SK-N-SH (cell line): ENCODE measurements around the gene CDKAL1. TPM values are rescaled to one million over a fixed set of nuclear protein-coding genes. Genes with fewer than 3 reads are reported as not detected.

ENCODE experiments used
- CTCF ChIA-PET: fragments of 300-600, 350-600 bp; formaldehyde crosslinking; extraction: SDS; loops from one replicate; lab custom pipeline; 2021; lab: Yijun Ruan, JAX
- POLR2A ChIA-PET: fragments of 350-600 bp; sonication (Branson Sonifier 250); formaldehyde crosslinking; extraction: SDS; loops from one replicate; lab custom pipeline; 2020; ENCODE audit warnings: antibody characterized with exemption, inconsistent platforms; lab: Yijun Ruan, JAX
- DNase-seq: peaks from one replicate; pipeline ENCODE4 v3.0.0; 2012
- H2AFZ ChIP-seq: fragments of 200-600 bp; sonication (generic); 2 replicates; pipeline ENCODE4 v1.8.1; 2016; ENCODE audit warnings: antibody characterized with exemption, mild to moderate bottlenecking, low read depth
- H3F3A ChIP-seq: fragments of 200-600 bp; sonication (generic); replicated peaks from 2 replicates; pipeline ENCODE3; 2016; ENCODE audit warnings: antibody characterized with exemption, mild to moderate bottlenecking; ENCODE audit not compliant: insufficient read depth
- H3K27ac ChIP-seq, 2 experiments: fragments of 200-500 bp in 1 of 2; fragments of 200-600 bp in 1 of 2; sonication (Bioruptor generic) in 1 of 2; sonication (generic), shearing (Covaris generic) in 1 of 2; 2 replicates each; pipeline versions ENCODE4 v1.5.1 to v1.6.1; 2014 to 2016; ENCODE audit warnings: low read depth in 2 of 2, inconsistent platforms in 1 of 2, low read length in 1 of 2, mild to moderate bottlenecking in 1 of 2, mixed read lengths in 1 of 2
- H3K27me3 ChIP-seq: fragments of 200-600 bp; sonication (generic), shearing (Covaris generic); 2 replicates; pipeline ENCODE4 v1.6.1; 2016; ENCODE audit warnings: mixed run types; ENCODE audit not compliant: insufficient read depth
- H3K36me3 ChIP-seq, 2 experiments: fragments of 200-500 bp in 1 of 2; fragments of 200-600 bp in 1 of 2; sonication (Bioruptor generic) in 1 of 2; sonication (generic) in 1 of 2; replicated peaks in 1 of 2; 2 replicates each; pipeline versions ENCODE3 to v1.5.1; 2014 to 2016; ENCODE audit warnings: low read length in 1 of 2, mild to moderate bottlenecking in 1 of 2; ENCODE audit not compliant: insufficient read depth in 2 of 2, control insufficient read depth in 1 of 2
- H3K4me1 ChIP-seq, 2 experiments: fragments of 200-500 bp in 1 of 2; fragments of 200-600 bp in 1 of 2; sonication (Bioruptor generic) in 1 of 2; sonication (generic), shearing (Covaris generic) in 1 of 2; 2 replicates each; pipeline versions ENCODE4 v1.5.1 to v1.6.1; 2014 to 2016; ENCODE audit warnings: low read depth in 1 of 2, low read length in 1 of 2, mixed run types in 1 of 2; ENCODE audit not compliant: insufficient read depth in 2 of 2, control insufficient read depth in 1 of 2
- H3K4me2 ChIP-seq: fragments of 200-600 bp; sonication (generic), shearing (Covaris generic); 2 replicates; pipeline ENCODE4 v1.6.1; 2017; ENCODE audit warnings: mixed run types
- H3K4me3 ChIP-seq, 2 experiments: fragments of 200-500 bp in 1 of 2; fragments of 200-600 bp in 1 of 2; sonication (Bioruptor generic) in 1 of 2; sonication (generic), shearing (Covaris generic) in 1 of 2; 2 replicates each; pipeline versions ENCODE4 v1.5.1 to v1.8.1; 2014 to 2016; ENCODE audit warnings: low read depth in 2 of 2, inconsistent platforms in 1 of 2, low read length in 1 of 2, mild to moderate bottlenecking in 1 of 2, mixed read lengths in 1 of 2, moderate library complexity in 1 of 2
- H3K79me2 ChIP-seq: fragments of 200-600 bp; sonication (generic); 2 replicates; pipeline ENCODE4 v1.8.1; 2017; ENCODE audit warnings: mild to moderate bottlenecking; ENCODE audit not compliant: insufficient read depth
- H3K9ac ChIP-seq: fragments of 200-600 bp; sonication (generic); 2 replicates; pipeline ENCODE4 v1.6.1; 2017; ENCODE audit warnings: mixed run types
- H3K9me2 ChIP-seq: fragments of 200-600 bp; sonication (generic); 2 replicates; pipeline ENCODE4 v1.6.1; 2017; ENCODE audit warnings: mixed run types
- H3K9me3 ChIP-seq: fragments of 200-600 bp; sonication (generic); 2 replicates; pipeline ENCODE4 v1.6.1; 2017; ENCODE audit warnings: mixed run types, mild to moderate bottlenecking, moderate library complexity
- H4K20me1 ChIP-seq: fragments of 200-600 bp; sonication (generic); 2 replicates; pipeline ENCODE4 v1.6.1; 2017; ENCODE audit warnings: mild to moderate bottlenecking, mixed run types; ENCODE audit not compliant: insufficient read depth
- CHD2 ChIP-seq: fragments of 150-350 bp; IDR thresholded peaks from 2 replicates; pipeline ENCODE4 v1.6.1; 2018; ENCODE audit warnings: low read length; ENCODE audit not compliant: partially characterized antibody
- GATA2 ChIP-seq: sonication (generic); formaldehyde crosslinking; IDR thresholded peaks from 2 replicates; pipeline ENCODE4 v1.5.0; 2020; ENCODE audit warnings: mild to moderate bottlenecking, missing genetic modification reagents
- NFIC ChIP-seq: IDR thresholded peaks from 2 replicates; pipeline ENCODE4 v1.4.0; 2012; ENCODE audit warnings: borderline replicate concordance
- WGBS: methylation state at CpG from one replicate; pipeline ENCODE4 v1.1.6; 2017; ENCODE audit warnings: low lambda C conversion rate; 5-methylcytosine and 5-hydroxymethylcytosine counted together
- polyA plus RNA-seq, 3 experiments: library from polyadenylated mRNA; depleted of rRNA; stranded (reverse); fragments of >200 nt; gene quantifications; 2 replicates each; pipeline ENCODE4 v1.2.3, GENCODE V29; 2012
- TF ChIP-seq, protein P1 (sequence below): IDR thresholded peaks from 2 replicates; pipeline ENCODE4 v1.4.0; 2012; ENCODE audit warnings: low read depth, borderline replicate concordance

Gene CDKAL1
- polyA plus RNA-seq, 1 of the 3 experiments (the other 2 are of a cell fraction) = 2.6 TPM

DNA sequence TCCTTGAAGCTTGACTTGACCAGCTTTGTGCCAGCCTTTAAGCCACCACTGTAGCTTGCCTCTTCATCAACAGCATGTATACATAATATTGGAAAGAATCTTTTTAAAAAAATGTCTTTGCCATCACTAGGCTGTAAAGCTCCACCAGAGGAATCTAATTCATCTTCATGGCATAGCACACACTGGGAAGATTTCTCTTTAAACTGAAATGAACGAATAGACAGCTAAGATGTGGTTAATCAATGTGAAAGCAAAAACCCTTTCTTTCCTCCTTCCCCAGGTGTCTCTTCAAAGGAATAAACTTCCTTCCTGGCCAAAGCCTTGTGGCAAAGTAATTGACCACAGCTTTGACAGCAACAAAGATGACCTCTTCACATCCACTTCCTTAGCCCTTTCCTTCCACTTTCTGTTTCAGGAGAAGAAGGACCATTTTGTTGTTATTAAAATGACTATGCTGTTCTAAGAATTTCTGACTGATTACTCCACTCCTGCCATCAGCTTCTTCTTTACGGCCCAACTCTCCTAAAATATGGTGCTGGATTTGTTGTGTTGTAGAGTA, 630.6 kb downstream of the CDKAL1 start:
- no peak for TF ChIP-seq CHD2
- no peak for TF ChIP-seq GATA2
- Histone ChIP-seq H3K27ac (no peak overlapping the region), H2AFZ (no peak overlapping the region), H3K9ac (no peak overlapping the region), H3K4me3 (no peak overlapping the region), H3K79me2 (no peaks in the 10 kb centered on the region), H3K9me3 (no peaks in the 10 kb centered on the region), H3K9me2 (no peaks in the 10 kb centered on the region), H4K20me1 (no peaks in the 10 kb centered on the region), H3K4me2 (no peak overlapping the region), H3F3A (no peaks in the 10 kb centered on the region), H3K4me1 (peaks cover 0 to 2% of the 10 kb centered on the region in 2 experiments; a peak in 1 of 4 replicates), H3K27me3 (no peaks in the 10 kb centered on the region), H3K36me3 (no peaks in the 10 kb centered on the region)
- ChIA-PET POLR2A (no interaction called here), CTCF (interaction anchor here (0.5 kb wide), 1 partner anchor 70 kb away, joined by 3 read pairs; no protein-coding TSS in a partner anchor)
- no peak for DNase-seq
- WGBS = 85% methylated on average over 2 of the region's 2 CpGs

DNA sequence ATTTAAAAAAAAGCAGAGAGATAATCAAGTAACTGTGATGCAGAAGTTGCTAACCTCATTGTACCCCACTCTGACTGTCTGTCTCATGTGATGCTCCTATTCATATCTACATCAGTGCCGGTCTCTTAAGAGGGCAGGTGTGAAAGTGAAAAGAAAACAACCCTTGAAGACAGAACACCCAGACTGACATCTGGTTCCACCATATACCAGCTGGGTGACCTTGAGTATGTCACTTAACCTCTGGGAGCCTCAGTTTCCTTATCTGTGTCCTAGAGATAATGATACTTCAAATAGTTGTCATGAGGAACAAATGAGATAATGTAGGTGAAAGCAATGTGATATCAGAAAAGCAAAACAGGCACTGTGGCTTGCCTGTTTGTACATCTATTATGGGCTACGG, 632.5 kb downstream of the CDKAL1 start:
- Histone ChIP-seq H3K36me3 (no peaks in the 10 kb centered on the region), H3F3A (no peaks in the 10 kb centered on the region), H3K4me1 (no peaks in the 10 kb centered on the region), H3K4me3 (no peak overlapping the region), H3K4me2 (no peak overlapping the region), H3K79me2 (no peaks in the 10 kb centered on the region), H3K9me2 (no peaks in the 10 kb centered on the region), H2AFZ (no peak overlapping the region), H4K20me1 (no peaks in the 10 kb centered on the region), H3K9me3 (no peaks in the 10 kb centered on the region), H3K9ac (no peak overlapping the region), H3K27ac (no peak overlapping the region), H3K27me3 (no peaks in the 10 kb centered on the region)
- CTCF ChIA-PET = interaction anchor here (0.8 kb wide), 1 partner anchor 36 kb away, joined by 3 read pairs; no protein-coding TSS in a partner anchor
- no peak for TF ChIP-seq GATA2
- TF ChIP-seq NFIC = no peak
- 93% methylated on average over 2 of the region's 2 CpGs for WGBS
- POLR2A ChIA-PET = no interaction called here
- DNase-seq = no peak

DNA sequence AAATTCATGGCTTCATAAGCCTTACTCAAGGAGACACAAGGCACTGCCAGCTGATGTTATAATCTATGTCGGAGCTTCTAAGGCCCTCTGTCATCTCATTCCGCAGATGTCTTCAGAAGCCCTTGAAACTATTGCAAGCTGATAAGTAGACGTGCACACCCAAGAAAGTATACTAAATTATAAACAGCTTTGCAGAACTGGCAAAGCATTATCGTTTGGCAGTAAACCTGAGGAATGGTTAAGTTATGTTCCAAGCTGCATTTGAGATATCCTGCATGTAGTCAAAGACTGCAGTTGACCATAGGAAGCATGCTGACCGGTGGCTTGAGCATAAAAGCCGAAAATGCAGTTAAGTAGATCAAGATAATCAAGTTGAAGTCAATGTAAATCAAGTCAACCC, 633.5 kb downstream of the CDKAL1 start:
- TF ChIP-seq, protein P1, sequence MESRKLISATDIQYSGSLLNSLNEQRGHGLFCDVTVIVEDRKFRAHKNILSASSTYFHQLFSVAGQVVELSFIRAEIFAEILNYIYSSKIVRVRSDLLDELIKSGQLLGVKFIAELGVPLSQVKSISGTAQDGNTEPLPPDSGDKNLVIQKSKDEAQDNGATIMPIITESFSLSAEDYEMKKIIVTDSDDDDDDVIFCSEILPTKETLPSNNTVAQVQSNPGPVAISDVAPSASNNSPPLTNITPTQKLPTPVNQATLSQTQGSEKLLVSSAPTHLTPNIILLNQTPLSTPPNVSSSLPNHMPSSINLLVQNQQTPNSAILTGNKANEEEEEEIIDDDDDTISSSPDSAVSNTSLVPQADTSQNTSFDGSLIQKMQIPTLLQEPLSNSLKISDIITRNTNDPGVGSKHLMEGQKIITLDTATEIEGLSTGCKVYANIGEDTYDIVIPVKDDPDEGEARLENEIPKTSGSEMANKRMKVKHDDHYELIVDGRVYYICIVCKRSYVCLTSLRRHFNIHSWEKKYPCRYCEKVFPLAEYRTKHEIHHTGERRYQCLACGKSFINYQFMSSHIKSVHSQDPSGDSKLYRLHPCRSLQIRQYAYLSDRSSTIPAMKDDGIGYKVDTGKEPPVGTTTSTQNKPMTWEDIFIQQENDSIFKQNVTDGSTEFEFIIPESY = no peak
- Histone ChIP-seq H3K4me1 (no peaks in the 10 kb centered on the region), H3K9me2 (no peaks in the 10 kb centered on the region), H4K20me1 (no peaks in the 10 kb centered on the region), H3K36me3 (no peaks in the 10 kb centered on the region), H3K9ac (no peak overlapping the region), H3K27ac (no peak overlapping the region), H3K4me3 (no peak overlapping the region), H3K4me2 (no peak overlapping the region), H3F3A (no peaks in the 10 kb centered on the region), H3K9me3 (no peaks in the 10 kb centered on the region), H3K79me2 (no peaks in the 10 kb centered on the region; the same call in 1 of the 2 replicates), H3K27me3 (no peaks in the 10 kb centered on the region), H2AFZ (no peak overlapping the region)
- ChIA-PET POLR2A (no interaction called here), CTCF (no interaction called here)
- 90% methylated on average over 6 of the region's 6 CpGs for WGBS
- no peak for DNase-seq
